GM21515 (cell line): ENCODE results near the gene CENPP.
A peak's percentile ranks its signal among the peaks of the same experiment; 100 is the strongest.

ENCODE experiments used
- ATAC-seq: cut with Tn5 transposase; IDR thresholded peaks from one replicate; pipeline ENCODE4 v1.9.1; 2021; ENCODE audit not compliant: unreplicated experiment

The CENPP gene

DNA sequence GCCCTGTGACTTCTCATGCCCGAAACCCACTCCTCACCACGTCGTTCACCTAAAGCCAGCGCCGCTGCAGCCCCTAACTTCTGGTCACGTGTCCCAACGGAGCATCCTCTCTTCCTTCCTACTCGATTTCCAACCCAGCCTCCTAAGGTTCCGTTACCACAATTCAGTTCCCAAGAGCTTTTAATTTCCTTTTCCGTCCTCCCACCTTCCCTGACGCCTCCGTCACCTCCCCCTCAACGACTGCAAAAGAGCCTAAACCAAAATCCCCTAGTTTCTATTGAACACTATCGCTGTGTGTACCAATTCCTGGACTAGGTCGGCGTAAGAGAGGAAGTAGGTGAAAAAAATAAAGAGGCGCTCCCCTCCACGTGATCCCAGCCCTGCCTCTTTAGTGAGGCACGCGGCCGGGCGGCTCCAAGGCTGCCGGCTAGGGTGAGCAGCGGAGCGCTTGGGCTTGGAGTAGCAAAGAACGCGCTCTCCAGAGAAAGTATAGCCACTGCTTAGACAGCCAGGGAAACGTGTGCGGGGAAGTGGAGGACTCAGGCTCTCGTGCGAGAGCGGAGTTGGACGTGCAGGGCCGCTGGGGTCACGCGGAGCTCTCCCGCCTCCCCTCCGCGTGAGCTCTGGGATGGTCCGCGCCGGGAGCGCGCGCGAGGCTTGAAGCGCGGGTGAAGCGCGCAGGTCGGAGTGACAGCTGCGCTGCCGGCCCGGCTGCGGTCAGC, at the start of gene CENPP, which contains the start of gene NOL8:
Gene CENPP (plus strand): TSS at position 685 of the 722 bp plus-strand sequence.
Gene NOL8 (minus strand): TSS at position 82 of the 722 bp plus-strand sequence. CDS start 1,189 bp downstream, outside the sequence.
- ATAC-seq: peak; percentile 92

DNA sequence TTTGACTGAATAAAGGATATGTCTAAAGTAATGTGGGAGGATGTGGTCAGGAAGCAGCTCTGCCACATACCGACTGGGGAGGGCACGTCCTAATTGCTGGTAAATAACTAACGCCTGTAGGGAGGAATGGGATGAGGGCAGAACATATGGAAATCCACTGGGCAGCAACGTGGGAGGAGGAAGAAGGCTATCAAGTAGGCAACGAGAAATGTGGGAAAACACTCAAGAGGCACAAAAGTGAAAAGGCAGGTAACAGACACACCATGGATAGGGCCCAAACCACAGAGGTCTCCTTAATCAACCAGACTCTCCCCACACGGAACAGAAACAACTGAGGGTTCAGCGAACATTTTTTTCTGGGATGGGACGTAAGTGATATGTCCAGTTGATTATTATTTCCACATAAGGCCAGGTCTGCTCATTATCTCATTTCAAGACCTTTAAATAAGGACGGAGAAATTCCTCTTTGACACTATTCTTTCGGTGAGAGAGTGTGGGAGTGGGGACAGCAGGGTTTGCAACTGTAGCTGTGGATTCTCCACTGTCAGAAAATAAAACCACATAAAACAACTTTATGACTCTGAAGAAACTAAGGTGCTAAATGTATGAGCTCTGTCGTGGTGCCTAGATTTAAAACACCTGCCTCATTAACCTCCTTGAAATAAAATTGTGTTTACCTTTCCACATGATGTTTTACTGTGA, 49.3 kb upstream of the CENPP start:
- ATAC-seq: no peak

DNA sequence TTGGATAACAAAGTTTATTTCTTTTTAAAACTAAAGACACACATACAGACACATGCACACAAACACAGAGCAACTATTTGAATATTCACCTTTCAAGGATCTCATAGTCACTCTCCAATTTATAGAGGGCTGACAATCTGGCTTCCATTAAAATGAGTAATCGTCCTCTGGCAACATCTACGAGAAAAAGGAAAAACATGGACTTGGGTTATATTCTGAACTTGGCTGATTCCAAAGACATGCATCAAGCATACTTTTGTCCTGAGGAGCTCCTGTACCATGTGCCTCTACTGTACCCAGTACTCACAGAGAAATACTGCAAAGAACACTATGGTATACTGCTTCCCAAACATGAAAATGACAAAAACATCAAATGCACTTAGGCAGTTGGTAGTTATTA, 47.6 kb upstream of the CENPP start:
- ATAC-seq: no peak

DNA sequence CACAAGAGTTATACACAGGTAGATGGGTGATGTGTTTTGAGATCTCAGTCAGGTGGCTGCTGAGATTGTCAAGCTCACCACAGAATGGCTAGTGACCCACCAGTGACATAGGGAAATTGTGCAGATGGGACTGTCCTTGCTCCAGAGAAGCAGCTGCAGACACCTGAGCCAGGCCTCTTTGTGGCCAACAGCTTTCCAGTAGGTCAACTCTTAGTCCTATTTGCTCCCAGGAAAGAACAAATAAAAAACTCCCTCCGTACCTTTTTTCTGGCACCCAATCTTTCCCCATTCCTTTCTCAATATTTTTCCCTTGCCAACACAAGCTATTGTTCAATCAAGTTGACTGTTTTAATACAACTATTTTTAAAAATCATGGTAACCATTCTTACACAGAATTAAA, 46.5 kb upstream of the CENPP start:
- ATAC-seq: no peak

DNA sequence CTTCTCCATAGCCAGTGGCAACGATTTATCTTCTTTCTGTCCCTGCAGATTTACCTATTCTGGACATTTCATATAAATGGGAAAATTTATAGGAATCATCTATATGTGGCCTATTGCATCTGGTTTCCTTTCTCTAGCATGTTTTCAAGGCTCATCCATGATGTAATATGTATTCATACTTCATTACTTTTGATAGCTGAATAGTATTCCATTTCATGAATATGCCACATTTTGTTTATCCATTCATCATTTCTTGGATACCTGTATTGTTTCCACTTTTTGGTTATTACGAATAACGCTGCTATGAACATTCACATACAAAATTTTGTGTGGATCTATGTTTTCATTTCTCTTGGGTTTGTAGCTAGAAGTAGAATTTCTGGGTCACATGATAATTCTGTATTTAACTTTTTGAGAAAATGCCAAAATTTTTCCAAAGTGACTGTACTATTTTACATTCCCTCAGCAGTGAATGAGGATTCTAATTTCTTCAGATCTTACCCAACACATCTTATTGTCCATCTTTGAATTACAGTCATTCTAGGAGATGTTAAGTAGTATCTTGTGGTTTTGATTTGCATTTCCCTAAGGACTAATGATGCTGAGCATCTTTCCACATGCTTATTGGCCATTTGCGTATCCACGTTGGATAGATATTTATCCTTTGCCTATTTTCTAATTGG, 35.9 kb upstream of the CENPP start:
- ATAC-seq: no peak

DNA sequence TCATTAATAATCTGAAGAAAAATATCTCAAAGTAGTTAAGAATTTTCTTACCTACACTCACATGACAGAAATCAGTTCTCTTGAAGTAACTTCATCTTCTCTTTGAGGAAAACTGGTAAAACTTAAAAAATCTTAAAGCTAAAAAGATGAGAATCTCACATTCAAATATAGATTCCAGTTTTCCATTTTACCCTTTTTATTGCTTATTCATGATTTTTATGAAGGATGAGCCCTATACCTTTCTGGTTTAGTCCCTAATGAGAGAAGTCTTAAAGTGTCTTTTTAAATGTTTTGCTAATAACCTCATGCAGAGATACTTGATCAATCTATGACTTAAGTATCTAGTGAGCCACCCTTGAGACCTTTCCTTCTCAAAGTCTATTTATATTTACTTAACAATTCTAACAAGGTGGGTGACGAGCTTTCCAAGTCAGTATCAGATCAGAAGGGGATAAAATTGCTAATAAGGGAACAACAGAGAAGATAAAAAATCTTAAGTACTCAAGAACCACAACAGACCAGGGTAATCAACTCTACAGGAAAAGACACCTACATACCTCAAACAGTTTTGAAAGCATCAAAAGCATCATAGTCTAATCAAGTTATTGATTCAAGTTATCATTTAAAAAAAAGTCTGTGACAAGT, 34.8 kb upstream of the CENPP start:
- ATAC-seq: no peak

DNA sequence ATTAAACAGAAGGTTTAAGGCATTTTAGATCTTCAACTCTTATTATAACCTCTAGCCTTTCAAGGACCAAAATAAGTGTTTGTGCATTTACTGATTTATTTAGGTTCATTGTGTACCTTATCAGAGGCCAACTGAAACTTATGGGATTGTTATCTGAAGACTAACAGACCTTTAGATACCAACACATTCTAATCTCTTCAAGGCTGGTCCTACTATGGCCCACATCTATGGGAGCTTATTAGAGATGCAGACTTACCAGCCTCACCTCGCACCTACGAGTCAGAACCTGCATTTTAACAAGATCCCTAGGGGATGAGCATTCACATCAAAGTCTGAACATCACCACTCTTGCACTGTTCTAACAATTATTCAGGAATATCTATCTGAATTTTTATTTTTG, 34.2 kb upstream of the CENPP start:
- ATAC-seq: no peak

DNA sequence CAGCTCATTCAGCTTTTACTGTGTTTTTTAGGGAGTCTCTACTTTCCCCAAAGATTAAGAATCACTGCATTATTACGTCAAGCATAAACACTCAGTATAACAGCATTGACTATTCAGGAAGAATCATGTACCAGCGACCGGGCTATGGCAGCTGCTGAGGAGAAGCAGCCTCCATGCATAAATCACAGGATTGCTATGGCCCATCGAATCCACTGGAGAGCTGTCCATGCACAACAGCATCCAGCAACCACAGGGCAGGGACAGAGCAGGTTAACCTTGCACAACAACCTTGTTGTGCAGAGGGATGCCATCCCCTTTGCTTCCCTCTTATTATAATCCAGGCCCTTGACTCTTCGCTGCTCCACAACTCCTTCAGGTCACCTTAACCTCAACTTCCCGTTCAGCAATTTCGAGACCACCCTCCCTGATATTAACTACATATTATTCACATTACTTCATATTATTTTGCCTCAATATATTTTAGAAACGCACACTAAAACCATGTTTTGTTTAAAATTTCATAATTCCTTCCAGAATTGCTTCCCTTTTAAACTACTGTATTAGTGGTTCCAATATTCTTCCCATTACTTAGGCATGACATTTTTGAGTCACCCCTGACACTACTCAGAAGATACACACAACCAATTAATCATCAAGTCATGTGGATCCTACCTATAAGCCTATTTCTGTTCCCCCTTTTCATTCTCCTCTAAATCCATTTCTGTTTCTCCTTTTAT, 33.2 kb upstream of the CENPP start:
- no peak for ATAC-seq

DNA sequence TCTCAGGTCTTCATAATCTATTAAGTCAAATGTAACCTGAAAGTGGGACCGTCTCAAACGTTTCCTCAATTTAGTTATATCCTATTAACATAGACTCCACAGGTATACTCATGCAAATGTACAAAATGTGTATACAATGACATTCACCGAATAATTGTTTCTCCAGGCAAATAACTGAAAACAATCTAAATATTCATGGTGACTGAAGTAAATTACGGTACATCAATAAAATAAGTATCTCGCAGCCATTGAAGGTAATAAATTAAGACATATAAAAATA, 32.7 kb upstream of the CENPP start:
- ATAC-seq: no peak

DNA sequence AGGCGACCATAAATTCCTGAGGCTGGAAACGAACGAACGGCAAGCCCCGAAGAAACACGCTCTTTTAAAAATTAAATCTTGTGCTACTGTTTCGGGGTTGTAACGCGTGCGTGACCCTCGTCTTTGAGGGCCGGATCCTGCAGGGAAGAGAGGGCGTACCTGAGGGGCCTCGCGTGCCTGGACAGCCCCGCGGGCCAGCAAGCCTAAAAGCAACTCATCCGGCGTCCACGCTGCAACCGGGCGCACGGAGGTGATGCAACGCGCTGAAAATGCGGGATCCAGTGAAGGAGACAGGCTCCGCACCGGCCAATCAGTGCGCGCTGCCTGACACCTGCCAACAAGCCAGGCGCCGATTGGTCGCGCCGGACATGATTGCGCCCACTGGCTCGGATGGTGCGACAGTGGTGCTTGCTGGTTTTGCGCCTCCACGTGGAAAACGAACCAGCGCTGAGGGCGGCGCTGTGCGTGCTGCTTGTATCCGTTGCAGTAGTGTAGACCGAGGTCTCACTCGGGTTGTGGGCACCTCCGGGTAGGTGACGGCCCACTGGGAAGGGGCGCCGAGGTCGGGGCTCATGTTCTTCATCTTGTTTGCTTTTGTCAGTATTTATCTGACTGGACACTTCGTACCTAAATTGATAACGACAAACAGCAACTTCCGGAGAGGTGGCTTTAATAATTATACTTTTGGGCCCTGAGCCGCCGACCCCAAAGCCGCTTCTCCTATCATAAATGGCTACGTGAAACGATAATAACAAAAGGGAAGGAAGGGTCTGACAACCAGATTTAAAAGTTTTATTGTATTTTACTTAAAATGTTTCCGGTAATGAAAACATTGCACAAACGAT, 32.1 kb upstream of the CENPP start, which contains the start of gene IARS1:
Gene IARS1 (minus strand): TSS at position 246 of the 845 bp plus-strand sequence. CDS start 4,278 bp downstream, outside the sequence.
- ATAC-seq: peak; percentile 97

DNA sequence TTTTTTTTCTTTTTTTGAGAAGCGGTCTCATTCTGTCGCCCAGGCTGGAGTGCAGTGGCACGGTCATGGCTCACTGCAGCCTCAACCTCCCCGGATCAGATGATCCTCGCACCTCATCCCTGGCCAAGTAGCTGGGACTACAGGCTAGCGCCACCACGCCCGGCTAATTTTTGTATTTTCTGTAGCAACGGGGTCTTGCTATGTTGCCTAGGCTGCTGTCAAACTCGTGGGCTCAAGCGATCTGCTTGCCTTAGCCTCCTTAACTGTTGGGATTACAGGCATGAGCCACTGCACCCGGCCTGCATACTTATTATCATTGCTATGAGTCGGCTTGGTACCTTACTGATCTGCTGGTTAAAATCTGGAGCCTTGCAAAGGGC, 31.5 kb upstream of the CENPP start:
- ATAC-seq: no peak

DNA sequence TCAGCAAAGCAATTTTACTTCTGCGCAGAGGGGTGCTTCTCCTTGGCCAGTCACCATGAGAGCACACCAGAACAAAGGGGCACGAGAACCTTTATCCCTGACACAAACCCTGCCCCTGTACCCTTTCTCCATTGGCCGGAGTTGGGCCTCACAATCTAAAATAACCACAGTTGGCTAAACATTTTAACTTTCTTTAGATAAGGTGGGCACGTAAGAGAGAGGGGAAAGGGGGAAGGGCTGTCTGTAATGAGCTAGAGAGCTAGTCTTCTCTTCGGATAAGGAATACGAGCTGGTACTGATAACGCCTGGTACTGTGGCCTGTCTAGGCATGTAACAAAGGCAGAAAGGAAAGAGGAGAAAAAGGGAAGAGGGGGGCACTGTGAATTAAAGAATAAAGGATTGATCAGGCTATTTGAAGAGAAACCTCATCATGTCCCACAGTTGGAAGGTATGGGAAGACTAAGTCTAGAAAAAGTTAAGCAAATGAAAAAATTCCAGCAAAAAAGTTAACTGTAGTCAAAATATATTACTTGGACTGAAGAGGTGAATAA, 30.4 kb upstream of the CENPP start:
- no peak for ATAC-seq

DNA sequence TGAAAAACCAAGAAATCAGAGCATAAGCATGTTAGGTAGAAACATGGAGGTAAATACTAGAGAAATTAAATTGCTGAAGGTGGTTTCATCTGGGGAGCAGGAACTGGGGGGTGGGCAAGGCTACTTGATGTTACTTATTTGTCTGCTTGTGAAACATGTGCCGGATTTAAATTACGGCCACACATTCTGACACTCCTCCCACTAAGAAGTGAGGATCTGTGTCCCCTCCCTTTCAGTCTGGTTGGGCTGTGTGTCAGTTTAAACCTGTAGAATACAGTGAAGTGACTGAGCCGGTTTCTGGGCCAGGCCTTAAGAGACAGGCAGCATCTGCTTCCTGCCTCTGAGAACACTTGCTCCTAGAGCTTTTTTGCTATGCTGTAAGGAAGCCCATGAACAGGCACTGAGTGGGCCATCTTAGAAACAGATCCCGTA, 29.9 kb upstream of the CENPP start:
- no peak for ATAC-seq

DNA sequence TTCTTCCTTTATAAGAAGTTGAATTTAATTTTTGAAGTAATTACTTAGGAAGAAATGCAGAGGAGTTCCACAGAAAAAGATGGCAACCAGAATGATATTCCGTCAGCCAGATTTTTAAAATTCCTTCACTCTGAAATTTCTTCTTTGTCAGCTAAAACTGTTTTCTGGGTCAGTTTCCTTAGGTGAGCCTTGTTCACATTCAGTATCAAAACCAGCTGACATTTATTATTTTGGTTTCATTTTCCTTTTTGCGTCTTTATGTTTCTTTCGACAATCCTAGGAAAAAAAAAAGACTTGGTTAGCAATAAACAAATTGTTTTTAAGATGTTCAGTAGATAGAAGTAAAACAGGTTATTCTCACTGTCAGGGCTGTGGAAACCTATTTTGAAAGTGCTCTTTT, 28.1 kb upstream of the CENPP start:
- ATAC-seq: no peak

DNA sequence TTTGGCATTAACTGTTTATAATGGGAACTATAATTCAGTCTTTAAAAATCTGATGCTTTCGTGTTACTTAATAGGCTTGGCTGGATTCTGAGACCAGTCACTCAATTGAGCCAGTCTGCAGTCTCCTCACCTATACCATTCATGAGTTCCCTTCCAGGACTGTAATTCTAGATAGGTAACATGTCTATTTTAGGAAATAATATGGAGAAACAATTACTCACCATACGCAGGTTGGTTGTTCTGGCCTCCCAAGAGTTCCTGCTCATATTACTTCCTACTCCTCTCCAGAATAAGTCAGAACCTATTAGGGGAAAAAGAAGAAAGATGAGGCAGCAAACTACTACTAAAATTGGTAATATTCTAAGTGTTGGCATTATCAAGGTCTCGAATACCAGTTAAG, 27.7 kb upstream of the CENPP start:
- no peak for ATAC-seq

DNA sequence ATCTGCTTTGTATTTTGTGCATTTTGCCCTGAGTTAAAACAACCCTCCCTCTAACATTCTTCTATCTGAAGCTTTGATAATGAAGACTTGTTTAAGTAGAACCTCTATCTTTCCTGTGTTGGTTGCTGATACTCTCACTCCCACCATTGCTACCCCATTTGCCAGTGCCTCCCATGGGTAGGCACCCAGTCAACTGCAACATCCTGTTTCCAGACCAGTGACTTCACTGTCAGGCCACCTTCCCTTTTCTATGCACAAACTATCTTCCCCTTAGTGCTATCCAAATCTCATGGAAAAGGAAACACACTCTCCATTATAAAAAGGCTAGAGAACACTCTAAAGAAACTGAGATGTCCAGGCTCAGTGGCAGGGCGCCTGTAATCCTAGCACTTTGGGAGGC, 26.6 kb upstream of the CENPP start:
- ATAC-seq: no peak

DNA sequence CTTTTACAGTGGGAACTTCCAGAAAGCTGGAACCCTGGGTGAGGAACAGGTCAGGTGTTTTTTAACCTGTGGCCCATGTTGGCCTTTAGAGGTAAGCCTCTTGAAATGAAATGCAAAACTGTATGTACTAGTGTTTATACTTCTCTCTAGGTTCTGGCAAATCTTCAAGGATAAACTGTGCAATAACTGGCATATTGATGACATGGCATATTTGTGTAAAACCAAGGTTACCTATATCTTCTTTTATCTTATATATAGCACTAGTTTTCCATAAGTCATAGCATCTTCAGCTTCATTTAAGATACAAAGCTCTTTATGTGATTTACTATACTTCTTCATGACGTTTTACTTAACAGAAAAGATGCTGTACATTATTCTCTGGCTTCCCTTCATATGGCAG, 24.8 kb upstream of the CENPP start:
- ATAC-seq: no peak

DNA sequence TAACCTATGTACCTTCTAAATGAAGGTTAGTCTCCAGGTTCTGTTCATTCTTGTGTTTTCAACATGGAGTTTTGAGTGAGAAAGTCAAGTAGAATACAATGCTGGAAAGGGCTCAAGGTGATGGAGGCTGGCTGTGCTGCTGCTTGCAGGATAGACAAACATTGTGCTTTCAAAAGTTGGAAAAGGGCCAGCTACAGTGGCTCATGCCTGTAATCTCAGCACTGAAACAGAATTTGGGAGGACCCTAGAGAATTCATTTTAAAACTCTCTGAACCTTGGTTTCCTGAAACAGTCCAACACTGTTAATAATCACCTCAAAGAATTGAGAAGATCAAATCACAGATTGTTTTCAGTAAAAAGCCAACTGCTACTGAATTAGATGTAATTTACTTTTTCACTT, 16.9 kb upstream of the CENPP start:
- no peak for ATAC-seq

DNA sequence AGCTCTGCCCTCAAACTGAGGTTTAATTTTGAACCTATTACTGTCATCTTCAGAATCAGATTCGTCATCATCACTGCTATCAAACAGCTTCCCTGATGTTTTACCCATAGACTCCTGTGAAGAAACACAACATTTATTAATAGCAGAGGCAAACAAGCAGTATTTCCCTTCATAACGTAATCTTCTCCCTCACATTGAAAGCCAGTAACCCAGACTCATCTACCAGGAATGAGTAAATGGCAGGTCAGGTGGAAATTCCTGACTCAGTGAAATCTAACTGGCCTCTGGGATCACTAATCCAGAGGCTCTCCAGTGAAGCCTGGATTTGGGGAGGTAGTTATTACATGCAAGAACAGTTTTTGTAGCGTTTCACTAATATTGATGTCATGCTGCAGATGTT, 15.2 kb upstream of the CENPP start:
- no peak for ATAC-seq
